ENCODE data around the gene SON. TPM values are rescaled to one million over a fixed set of nuclear protein-coding genes. Genes with fewer than 3 reads are reported as not detected.

SON gene
- total RNA-seq, 1 donor from 2014 or later = 322 TPM

Other genes starting within 250 kb of the SON start
- gene IFNAR1, start 218.1 kb upstream of the SON start, total RNA-seq = 64.5 TPM
- 83.5 TPM for gene IFNGR2, start 139.6 kb upstream of the SON start, total RNA-seq
- 59.6 TPM for gene TMEM50B, start 63.1 kb upstream of the SON start, total RNA-seq
- gene DNAJC28, start 51.3 kb upstream of the SON start, total RNA-seq = 2.1 TPM
- gene GART, start 921 bp upstream of the SON start, total RNA-seq = 53.8 TPM
- 5.0 TPM for gene DONSON, start 45.6 kb downstream of the SON start, total RNA-seq
- gene CRYZL1, start 98.7 kb downstream of the SON start, total RNA-seq = 29.4 TPM
- gene ITSN1, start 99.5 kb downstream of the SON start, total RNA-seq = 31.4 TPM